Measurements from ENCODE around the gene KCNN1. TPM values are rescaled to one million over a fixed set of nuclear protein-coding genes. Genes with fewer than 3 reads are reported as not detected.

Gene KCNN1
- total RNA-seq, 4 donors from 2014 or later: 1.9 TPM; not detected in 3

DNA sequence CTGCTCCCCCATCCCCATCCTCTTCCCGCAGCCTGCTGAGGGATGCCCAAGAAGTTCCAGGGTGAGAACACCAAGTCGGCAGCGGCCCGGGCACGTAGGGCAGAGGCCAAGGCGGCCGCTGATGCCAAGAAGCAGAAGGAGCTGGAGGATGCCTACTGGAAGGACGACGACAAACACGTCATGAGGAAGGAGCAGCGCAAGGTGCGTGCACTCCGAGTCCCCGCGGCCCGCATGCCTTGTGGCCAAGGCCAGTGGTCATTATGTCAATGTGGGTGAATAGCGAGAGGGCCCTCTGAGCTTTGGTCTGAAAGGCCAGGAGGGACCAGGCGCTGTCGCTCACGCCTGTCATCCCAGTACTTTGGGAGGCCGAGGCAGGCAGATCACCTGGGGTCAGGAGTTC is 30.5 kb upstream of the KCNN1 start:
- Histone ChIP-seq H3K9me3 (no peaks in the 10 kb centered on the region), H3K4me1 (peaks cover 0 to 10% of the 10 kb centered on the region in 2 donors), H3K27ac (no peak overlapping the region), H3K27me3 (no peaks in the 10 kb centered on the region), H3K36me3 (no peaks in the 10 kb centered on the region), H3K4me3 (no peak overlapping the region)
- TF ChIP-seq POLR2A (IDR thresholded peaks at IDR 0.05): no peak
- TF ChIP-seq, protein P1, sequence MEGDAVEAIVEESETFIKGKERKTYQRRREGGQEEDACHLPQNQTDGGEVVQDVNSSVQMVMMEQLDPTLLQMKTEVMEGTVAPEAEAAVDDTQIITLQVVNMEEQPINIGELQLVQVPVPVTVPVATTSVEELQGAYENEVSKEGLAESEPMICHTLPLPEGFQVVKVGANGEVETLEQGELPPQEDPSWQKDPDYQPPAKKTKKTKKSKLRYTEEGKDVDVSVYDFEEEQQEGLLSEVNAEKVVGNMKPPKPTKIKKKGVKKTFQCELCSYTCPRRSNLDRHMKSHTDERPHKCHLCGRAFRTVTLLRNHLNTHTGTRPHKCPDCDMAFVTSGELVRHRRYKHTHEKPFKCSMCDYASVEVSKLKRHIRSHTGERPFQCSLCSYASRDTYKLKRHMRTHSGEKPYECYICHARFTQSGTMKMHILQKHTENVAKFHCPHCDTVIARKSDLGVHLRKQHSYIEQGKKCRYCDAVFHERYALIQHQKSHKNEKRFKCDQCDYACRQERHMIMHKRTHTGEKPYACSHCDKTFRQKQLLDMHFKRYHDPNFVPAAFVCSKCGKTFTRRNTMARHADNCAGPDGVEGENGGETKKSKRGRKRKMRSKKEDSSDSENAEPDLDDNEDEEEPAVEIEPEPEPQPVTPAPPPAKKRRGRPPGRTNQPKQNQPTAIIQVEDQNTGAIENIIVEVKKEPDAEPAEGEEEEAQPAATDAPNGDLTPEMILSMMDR (IDR thresholded peaks at IDR 0.05): no peak
- no peak for DNase-seq
- intact Hi-C loops (cut with DNase I; ENCODE audit: low total_unique reads): no loop called here

DNA sequence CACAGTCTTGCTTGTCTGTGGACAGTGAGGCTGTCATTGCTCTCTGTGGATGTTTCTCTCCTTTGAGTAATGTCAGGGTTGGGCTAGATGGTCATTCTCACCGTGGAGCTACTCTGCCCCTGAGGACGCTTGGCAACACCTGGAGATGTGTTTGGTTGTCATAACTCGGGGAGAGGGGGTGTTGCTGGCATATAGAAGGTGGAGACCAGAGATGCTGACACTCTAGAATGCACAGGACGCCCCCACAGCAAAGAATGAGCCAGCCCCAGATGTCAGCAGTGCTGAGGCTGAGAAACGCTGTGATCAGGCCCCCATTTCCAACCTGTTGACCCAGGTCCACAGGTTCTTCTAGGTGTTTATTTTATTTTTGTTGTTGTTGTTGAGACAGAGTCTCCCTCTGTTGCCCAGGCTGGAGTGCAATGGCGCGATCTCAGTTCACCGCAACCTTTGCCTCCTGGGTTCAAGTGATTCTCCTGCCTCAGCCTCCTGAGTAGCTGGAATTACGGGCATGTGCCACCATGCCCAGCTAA is 29.5 kb upstream of the KCNN1 start:
- Histone ChIP-seq H3K27me3 (no peaks in the 10 kb centered on the region), H3K9me3 (no peaks in the 10 kb centered on the region), H3K4me3 (no peak overlapping the region), H3K27ac (no peak overlapping the region), H3K36me3 (no peaks in the 10 kb centered on the region), H3K4me1 (peaks cover 0 to 10% of the 10 kb centered on the region in 2 donors)
- DNase-seq: no peak
- TF ChIP-seq POLR2A (IDR thresholded peaks at IDR 0.05): no peak
- TF ChIP-seq, protein P1 (IDR thresholded peaks at IDR 0.05): no peak
- intact Hi-C loops (cut with DNase I; ENCODE audit: low total_unique reads): no loop called here

DNA sequence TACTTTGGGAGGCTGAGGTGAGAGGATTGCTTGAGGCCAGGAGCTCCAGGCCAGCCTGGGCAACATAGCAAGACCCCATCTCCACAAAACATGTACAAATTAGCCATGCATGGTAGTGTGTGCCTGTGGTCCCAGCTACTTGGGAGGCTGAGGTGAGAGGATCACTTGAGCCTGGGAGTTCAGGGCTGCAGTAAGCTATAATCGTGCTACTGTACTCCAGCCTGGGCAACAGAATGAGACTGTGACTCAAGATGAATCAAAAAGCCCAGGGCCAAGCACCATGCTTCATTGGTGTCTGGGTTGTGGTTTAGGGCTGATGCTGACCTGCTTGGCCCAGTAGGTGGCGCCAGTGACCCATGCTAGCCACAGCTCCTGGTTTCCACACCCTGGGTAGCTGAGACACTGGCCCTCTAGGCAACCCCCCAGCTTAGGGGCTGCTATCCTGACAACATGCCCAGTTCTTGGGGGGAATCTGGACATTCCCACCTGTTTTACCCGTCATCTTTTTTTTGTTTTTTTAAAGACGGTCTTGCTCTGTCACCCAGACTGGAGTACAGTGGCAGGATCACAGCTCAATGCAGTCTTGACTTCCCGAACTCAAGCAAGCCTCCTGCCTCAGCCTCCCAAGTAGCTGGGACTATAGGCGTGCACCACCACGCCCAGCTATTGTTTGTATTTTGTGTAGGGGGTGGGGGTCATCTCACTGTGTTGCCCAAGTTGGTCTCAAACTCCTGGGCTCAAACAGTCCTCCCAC is 28.6 kb upstream of the KCNN1 start:
- Histone ChIP-seq H3K27me3 (no peaks in the 10 kb centered on the region), H3K9me3 (no peaks in the 10 kb centered on the region), H3K36me3 (no peaks in the 10 kb centered on the region), H3K4me3 (no peak overlapping the region), H3K27ac (no peak overlapping the region), H3K4me1 (peaks cover 0 to 9% of the 10 kb centered on the region in 2 donors)
- intact Hi-C loops (cut with DNase I; ENCODE audit: low total_unique reads): no loop called here
- DNase-seq: peak; percentile 70 to 75
- TF ChIP-seq, protein P1 (IDR thresholded peaks at IDR 0.05): peak; percentile 81 to 91 (median 90)
- no peak for TF ChIP-seq POLR2A (IDR thresholded peaks at IDR 0.05)

DNA sequence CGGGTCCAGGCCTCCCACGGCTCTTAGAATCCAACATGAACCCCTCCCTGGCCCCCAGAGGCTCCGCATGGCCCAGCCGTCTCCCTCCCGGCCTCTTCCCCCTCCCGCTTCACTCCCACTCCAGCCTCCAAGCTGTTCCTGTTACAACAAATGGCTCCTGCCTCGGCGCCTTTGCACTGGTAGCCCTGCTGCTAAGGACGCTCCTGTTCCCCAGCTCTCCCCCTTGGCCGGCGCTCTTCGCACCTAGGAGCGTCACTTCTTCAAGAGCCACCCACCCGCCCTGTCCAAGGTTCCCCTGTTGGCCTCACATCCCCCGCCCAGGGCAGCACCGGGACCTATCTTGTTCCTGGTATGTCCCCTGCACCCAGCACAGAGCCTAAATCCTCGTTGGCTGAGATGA is 24.7 kb upstream of the KCNN1 start:
- Histone ChIP-seq H3K36me3 (no peaks in the 10 kb centered on the region), H3K4me3 (no peak overlapping the region), H3K27me3 (no peaks in the 10 kb centered on the region), H3K27ac (no peak overlapping the region), H3K4me1 (peaks cover 0 to 3% of the 10 kb centered on the region in 2 donors), H3K9me3 (no peaks in the 10 kb centered on the region)
- TF ChIP-seq POLR2A (IDR thresholded peaks at IDR 0.05): no peak
- TF ChIP-seq, protein P1 (IDR thresholded peaks at IDR 0.05): no peak
- DNase-seq: no peak
- intact Hi-C loops (cut with DNase I; ENCODE audit: low total_unique reads): no loop called here

DNA sequence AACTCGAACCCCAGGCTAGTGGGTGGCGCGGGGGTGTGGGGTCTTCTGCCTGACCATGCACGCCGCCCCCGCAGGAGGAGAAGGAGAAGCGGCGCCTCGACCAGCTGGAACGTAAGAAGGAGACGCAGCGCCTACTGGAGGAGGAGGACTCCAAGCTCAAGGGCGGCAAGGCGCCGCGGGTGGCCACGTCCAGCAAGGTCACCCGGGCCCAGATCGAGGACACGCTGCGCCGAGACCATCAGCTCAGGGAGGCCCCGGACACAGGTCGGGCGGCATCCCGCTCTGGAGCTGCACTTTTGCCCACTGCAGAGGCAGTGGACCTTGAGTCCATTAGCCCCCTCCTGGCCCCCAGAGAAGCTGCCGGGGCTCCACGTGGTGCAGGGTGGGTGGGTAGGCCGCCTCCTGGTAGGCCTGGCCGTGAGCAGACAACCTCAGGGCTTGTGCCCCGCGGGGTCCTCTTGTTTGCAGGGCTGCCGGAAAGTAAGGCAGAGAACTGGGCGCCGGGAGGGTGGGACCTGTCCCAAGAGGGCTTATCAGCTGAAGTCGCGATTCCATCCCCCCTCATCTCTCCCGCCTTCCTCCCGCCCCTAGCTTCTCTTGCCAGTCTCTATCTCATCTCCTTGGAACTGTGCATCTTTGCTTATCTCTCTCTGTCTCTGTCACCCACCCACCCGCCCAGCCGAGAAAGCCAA is 24.2 kb upstream of the KCNN1 start:
- Histone ChIP-seq H3K9me3 (no peaks in the 10 kb centered on the region), H3K4me1 (peaks cover 0 to 6% of the 10 kb centered on the region in 2 donors), H3K4me3 (no peak overlapping the region), H3K36me3 (no peaks in the 10 kb centered on the region), H3K27me3 (no peaks in the 10 kb centered on the region), H3K27ac (no peak overlapping the region)
- no peak for DNase-seq
- intact Hi-C loops (cut with DNase I; ENCODE audit: low total_unique reads): no loop called here
- TF ChIP-seq POLR2A (IDR thresholded peaks at IDR 0.05): no peak
- TF ChIP-seq, protein P1 (IDR thresholded peaks at IDR 0.05): no peak

All from uterus (tissue), 4 donors.